T-cell (primary cell): ENCODE results near the gene HIRIP3. TPM values are rescaled to one million over a fixed set of nuclear protein-coding genes. Genes with fewer than 3 reads are reported as not detected.
"Not testable (repeated sequence)": the region's sequence is repeated elsewhere in the genome, so short reads cannot be mapped to it uniquely, and the experiment has no call there.

Experiments used
- ATAC-seq, 4 experiments: fragments of 200-7000 bp in 3 of 4; fragments of 150-1000 bp in 1 of 4; cut with Tn5 transposase; replicated peaks in 1 of 4; 1 replicate in 3 of 4; 2 replicates in 1 of 4; pipeline ENCODE4 v1.10.0; 2021; ENCODE audit warnings: moderate library complexity in 3 of 4, mild to moderate bottlenecking in 2 of 4, moderate number of reproducible peaks in 1 of 4
- CTCF ChIA-PET, 2 donors: fragments of 300-600 bp; sonication (Branson Sonifier 250); formaldehyde crosslinking; loops; one replicate each; lab custom pipeline; 2022; ENCODE audit warnings: antibody characterized with exemption in 2 of 2; lab: Charles Lee
- POLR2A ChIA-PET, 2 donors: fragments of 300-600 bp; sonication (Branson Sonifier 250); formaldehyde crosslinking; loops; one replicate each; lab custom pipeline; 2022; ENCODE audit warnings: antibody characterized with exemption in 2 of 2; lab: Charles Lee
- DNase-seq, 35 experiments: peaks; one replicate each; pipeline versions ENCODE4 v3.0.0 to v3.0.0-alpha.2; 2013 to 2023
- H3K27ac ChIP-seq: one replicate; pipeline ENCODE4 v1.5.1; 2013; ENCODE audit warnings: low read length
- H3K27me3 ChIP-seq, 2 experiments: replicated peaks in 1 of 2; 1 replicate in 1 of 2; 2 replicates in 1 of 2; pipeline versions ENCODE4 v1.6.1 to v1.7.0; 2013; ENCODE audit warnings: low read length in 1 of 2, mixed read lengths in 1 of 2; ENCODE audit not compliant: control insufficient read depth in 2 of 2, insufficient read depth in 2 of 2; ENCODE audit errors: extremely low read depth in 1 of 2
- H3K36me3 ChIP-seq, 2 donors: 1 replicate in 1 of 2; 2 replicates in 1 of 2; pipeline versions ENCODE4 v1.6.1 to v1.7.0; 2013; ENCODE audit warnings: low read length in 1 of 2; ENCODE audit not compliant: control insufficient read depth in 2 of 2, insufficient read depth in 1 of 2; ENCODE audit errors: extremely low read depth in 1 of 2
- H3K4me1 ChIP-seq, 2 experiments: 1 replicate in 1 of 2; 2 replicates in 1 of 2; pipeline versions ENCODE4 v1.6.1 to v1.7.0; 2013; ENCODE audit warnings: low read length in 2 of 2, mixed read lengths in 1 of 2; ENCODE audit not compliant: insufficient read depth in 2 of 2, control insufficient read depth in 1 of 2; ENCODE audit errors: extremely low read depth in 1 of 2
- H3K4me3 ChIP-seq, 2 donors: 1 replicate in 1 of 2; 2 replicates in 1 of 2; pipeline versions ENCODE4 v1.5.1 to v1.7.0; 2013; ENCODE audit warnings: mild to moderate bottlenecking in 2 of 2, low read length in 1 of 2, moderate library complexity in 1 of 2; ENCODE audit not compliant: control insufficient read depth in 1 of 2; ENCODE audit errors: extremely low read depth in 1 of 2
- H3K9me3 ChIP-seq: 2 replicates; pipeline ENCODE4 v1.7.0; 2013
- H3K27ac Mint-ChIP-seq, 2 donors: one replicate each; pipeline ENCODE4 v1.8.0; 2020 to 2021; ENCODE audit warnings: mild to moderate bottlenecking in 2 of 2, mixed read lengths in 2 of 2
- H3K27me3 Mint-ChIP-seq, 2 donors: one replicate each; pipeline ENCODE4 v1.8.0; 2021 to 2022; ENCODE audit warnings: mixed read lengths in 2 of 2
- H3K36me3 Mint-ChIP-seq: one replicate; pipeline ENCODE4 v1.8.0; 2021; ENCODE audit warnings: mixed read lengths
- H3K4me1 Mint-ChIP-seq, 3 donors: one replicate each; pipeline ENCODE4 v1.8.0; 2020 to 2022; ENCODE audit warnings: mixed read lengths in 3 of 3, mild to moderate bottlenecking in 1 of 3
- H3K4me3 Mint-ChIP-seq, 3 donors: one replicate each; pipeline ENCODE4 v1.8.0; 2020 to 2022; ENCODE audit warnings: mild to moderate bottlenecking in 3 of 3, mixed read lengths in 3 of 3, moderate library complexity in 3 of 3
- H3K9me3 Mint-ChIP-seq, 3 donors: one replicate each; pipeline ENCODE4 v1.8.0; 2020 to 2022; ENCODE audit warnings: mixed read lengths in 3 of 3
- WGBS: methylation state at CpG from one replicate; pipeline ENCODE4 v1.1.5; 2013; ENCODE audit warnings: missing lambda C conversion rate; ENCODE audit not compliant: insufficient coverage; 5-methylcytosine and 5-hydroxymethylcytosine counted together
- total RNA-seq, 35 experiments: library from RNA in 6 of 35; stranded (reverse) in 6 of 35; fragments of 120-200 nt in 1 of 35; gene quantifications; one replicate each; pipeline versions ENCODE4 v1.2.1 to v1.2.4 and lab custom pipeline; 2013 to 2026

Gene HIRIP3
- total RNA-seq, 5 donors from 2014 or later (not counting 1 experiment from before 2014, with no cell fraction given), result 15.0 to 22.8 (median 20.3) TPM

GRCh38 chr16:30022887-30023286 is 27.5 kb upstream of the HIRIP3 start, which contains the start of gene C16orf92:
Gene C16orf92 (plus strand): TSS chr16:30023198. CDS start chr16:30023341, 143 bp downstream.
- H3K9me3 Mint-ChIP-seq, result no peaks in the 10 kb centered on the region
- 100% methylated on average over 2 of the region's 6 CpGs for WGBS
- ATAC-seq, result no peak
- H3K4me3 ChIP-seq, result no peak within 1 kb of the TSS
- no peak within 1 kb of the TSS for H3K27ac Mint-ChIP-seq
- peaks cover 14 to 24% of the 10 kb centered on the region in 2 donors for H3K27me3 Mint-ChIP-seq
- no peaks in the 10 kb centered on the region for H3K9me3 ChIP-seq
- H3K27me3 ChIP-seq, result peaks cover 0 to 60% of the 10 kb centered on the region in 2 experiments
- POLR2A ChIA-PET, result no interaction called here
- CTCF ChIA-PET, result no interaction called here
- H3K4me3 Mint-ChIP-seq, result no peak within 1 kb of the TSS
- no peak within 1 kb of the TSS for H3K27ac ChIP-seq
- H3K36me3 Mint-ChIP-seq, result no peaks in the 10 kb centered on the region
- DNase-seq, result no peak
- H3K4me1 Mint-ChIP-seq, result peaks cover 8 to 11% (median 9%) of the 10 kb centered on the region in 3 donors
- no peaks in the 10 kb centered on the region for H3K36me3 ChIP-seq
- peaks cover 4 to 13% of the 10 kb centered on the region in 2 experiments for H3K4me1 ChIP-seq

- ChIA-PET POLR2A (no interaction called here), CTCF (no interaction called here)
- H3K27ac Mint-ChIP-seq, result no peak overlapping the region
- H3K36me3 Mint-ChIP-seq, result no peaks in the 10 kb centered on the region
- DNase-seq (no peak), ATAC-seq (no peak)
- H3K9me3 ChIP-seq, result no peaks in the 10 kb centered on the region
- no peaks in the 10 kb centered on the region for H3K9me3 Mint-ChIP-seq
- H3K4me3 ChIP-seq, result no peak overlapping the region
- H3K27me3 Mint-ChIP-seq, result no peaks in the 10 kb centered on the region
- H3K4me1 ChIP-seq, result peaks cover 4 to 13% of the 10 kb centered on the region in 2 experiments
- H3K36me3 ChIP-seq, result no peaks in the 10 kb centered on the region
- H3K4me3 Mint-ChIP-seq, result peak overlapping the region in 1 of 3 donors; percentile 9
- H3K27me3 ChIP-seq, result peaks cover 0 to 23% of the 10 kb centered on the region in 2 experiments
- WGBS, result 53% methylated on average over 2 of the region's 4 CpGs
- no peak overlapping the region for H3K27ac ChIP-seq
- H3K4me1 Mint-ChIP-seq, result peaks cover 6 to 11% (median 9%) of the 10 kb centered on the region in 3 donors
Observed at GRCh38 chr16:30018731-30019158, 23.3 kb upstream of the HIRIP3 start.

GRCh38 chr16:30017937-30018336 is 22.5 kb upstream of the HIRIP3 start:
- Histone ChIP-seq H3K4me1 (peaks cover 4 to 13% of the 10 kb centered on the region in 2 experiments), H3K27me3 (peaks cover 0 to 21% of the 10 kb centered on the region in 2 experiments)
- H3K4me3 Mint-ChIP-seq, H3K27me3 Mint-ChIP-seq, H3K36me3 Mint-ChIP-seq, H3K9me3 ChIP-seq, H3K9me3 Mint-ChIP-seq, DNase-seq, H3K27ac ChIP-seq, H3K36me3 ChIP-seq, ATAC-seq, H3K27ac Mint-ChIP-seq, H3K4me3 ChIP-seq, CTCF ChIA-PET: not testable (repeated sequence)
- no CpG with 5 or more reads among the region's 4 CpGs for WGBS
- POLR2A ChIA-PET, result interaction anchor here in 1 of 2 donors (0.7 kb wide), 2 partner anchors 42 to 317 kb away, joined by 4 to 6 read pairs; no protein-coding TSS in a partner anchor
- peaks cover 6 to 11% (median 9%) of the 10 kb centered on the region in 3 donors for H3K4me1 Mint-ChIP-seq

- DNase-seq, result no peak
- Histone ChIP-seq H3K4me1 (peaks cover 4 to 13% of the 10 kb centered on the region in 2 experiments), H3K9me3 (no peaks in the 10 kb centered on the region), H3K27me3 (peaks cover 0 to 27% of the 10 kb centered on the region in 2 experiments), H3K4me3 (no peak overlapping the region), H3K27ac (no peak overlapping the region), H3K36me3 (no peaks in the 10 kb centered on the region)
- WGBS, result no CpG with 5 or more reads among the region's 2 CpGs
- no peak overlapping the region for H3K27ac Mint-ChIP-seq
- no peak for ATAC-seq
- no peaks in the 10 kb centered on the region for H3K36me3 Mint-ChIP-seq
- H3K4me1 Mint-ChIP-seq, result peaks cover 6 to 11% (median 9%) of the 10 kb centered on the region in 3 donors
- ChIA-PET POLR2A (interaction anchor here in 1 of 2 donors (0.7 kb wide), 1 partner anchor 42 kb away, joined by 6 read pairs; no protein-coding TSS in a partner anchor), CTCF (no interaction called here)
- no peaks in the 10 kb centered on the region for H3K27me3 Mint-ChIP-seq
- H3K4me3 Mint-ChIP-seq, result no peak overlapping the region
- H3K9me3 Mint-ChIP-seq, result no peaks in the 10 kb centered on the region
Observed at GRCh38 chr16:30017277-30017656, 21.9 kb upstream of the HIRIP3 start.

DNA sequence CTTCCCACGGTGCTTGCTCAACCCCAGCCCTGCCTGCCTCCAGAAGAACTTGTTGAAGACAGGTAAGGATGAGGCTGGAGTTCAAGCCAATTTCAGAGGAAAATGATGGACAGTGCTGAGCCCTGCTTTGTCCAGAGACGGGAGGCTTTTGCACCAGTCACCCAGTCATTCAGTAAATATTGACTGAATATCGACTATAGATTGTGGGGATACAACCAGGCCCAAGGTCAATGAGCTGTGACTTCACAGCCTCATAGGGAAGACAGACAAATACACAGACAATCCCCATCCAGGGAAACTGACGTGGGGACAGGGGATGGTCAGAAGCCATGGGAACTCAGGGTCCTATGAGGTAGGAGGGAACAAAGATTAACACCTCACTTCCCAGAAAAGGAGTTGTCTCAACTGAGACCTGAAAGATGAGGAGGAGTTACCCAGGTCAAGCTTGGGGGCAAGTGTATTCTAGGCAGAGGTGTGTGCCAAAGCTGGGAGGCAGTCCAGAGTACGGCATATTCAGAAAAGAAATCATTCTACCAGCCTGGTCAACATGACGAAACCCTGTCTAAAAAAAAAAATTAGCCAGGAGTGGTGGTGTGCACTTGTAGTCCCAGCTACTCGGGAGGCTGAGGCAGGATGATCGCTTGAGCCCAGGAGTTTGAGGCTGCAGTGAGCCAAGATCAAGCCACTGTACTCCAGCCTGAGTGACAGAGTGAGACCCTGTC is 21.3 kb upstream of the HIRIP3 start:
- Mint-ChIP-seq H3K27ac (no peak overlapping the region), H3K4me3 (no peak overlapping the region), H3K9me3 (no peaks in the 10 kb centered on the region), H3K4me1 (peaks cover 11 to 16% (median 11%) of the 10 kb centered on the region in 3 donors), H3K36me3 (no peaks in the 10 kb centered on the region), H3K27me3 (peaks cover 4 to 5% of the 10 kb centered on the region in 2 donors)
- Histone ChIP-seq H3K4me3 (no peak overlapping the region), H3K36me3 (no peaks in the 10 kb centered on the region), H3K4me1 (peaks cover 4 to 15% of the 10 kb centered on the region in 2 experiments), H3K27ac (no peak overlapping the region), H3K9me3 (no peaks in the 10 kb centered on the region), H3K27me3 (peaks cover 0 to 30% of the 10 kb centered on the region in 2 experiments)
- WGBS, result 82% methylated on average over 2 of the region's 8 CpGs
- ChIA-PET POLR2A (interaction anchor here in 1 of 2 donors (0.6 kb wide), 2 partner anchors 37 to 1050 kb away, joined by 8 to 9 read pairs; no protein-coding TSS in a partner anchor), CTCF (no interaction called here)
- no peak for DNase-seq
- ATAC-seq, result no peak

- H3K4me1 Mint-ChIP-seq, H3K36me3 ChIP-seq, H3K4me3 Mint-ChIP-seq, POLR2A ChIA-PET, H3K9me3 ChIP-seq, ATAC-seq, H3K4me3 ChIP-seq, H3K27ac ChIP-seq, H3K27me3 Mint-ChIP-seq, DNase-seq, H3K36me3 Mint-ChIP-seq, H3K27ac Mint-ChIP-seq, H3K9me3 Mint-ChIP-seq: not testable (repeated sequence)
- Histone ChIP-seq H3K27me3 (peaks cover under 1 to 28% of the 10 kb centered on the region in 2 experiments), H3K4me1 (peaks cover 1 to 13% of the 10 kb centered on the region in 2 experiments)
- CTCF ChIA-PET, result interaction anchor here in 1 of 2 donors (0.7 kb wide), 1 partner anchor 477 kb away, joined by 3 read pairs; no protein-coding TSS in a partner anchor
- WGBS, result no CpG with 5 or more reads among the region's 7 CpGs
Observed at GRCh38 chr16:30015450-30015849, 20.0 kb upstream of the HIRIP3 start.
